WTC11 (cell line): ENCODE results near the gene DDX20.

Experiments
- ARID4B ChIP-seq: sonication (generic); formaldehyde crosslinking; IDR thresholded peaks from 2 replicates; pipeline ENCODE4 v1.8.0; 2023; ENCODE audit warnings: missing genetic modification reagents, mild to moderate bottlenecking, borderline replicate concordance
- ATF2 ChIP-seq: sonication (generic); formaldehyde crosslinking; IDR thresholded peaks from 2 replicates; pipeline ENCODE4 v1.8.1; 2022; ENCODE audit warnings: low read depth, missing genetic modification reagents, borderline replicate concordance
- CTCF ChIP-seq: fragments of 200-600 bp; IDR thresholded peaks from 2 replicates; pipeline ENCODE4 v1.8.0; 2022; ENCODE audit warnings: antibody characterized with exemption
- ELF4 ChIP-seq: sonication (generic); formaldehyde crosslinking; IDR thresholded peaks from 2 replicates; pipeline ENCODE4 v1.8.1; 2022; ENCODE audit warnings: low read depth, mild to moderate bottlenecking, moderate library complexity, missing genetic modification reagents
- NR2C2 ChIP-seq: sonication (generic); formaldehyde crosslinking; IDR thresholded peaks from 2 replicates; pipeline ENCODE4 v1.8.0; 2022; ENCODE audit warnings: mild to moderate bottlenecking, missing genetic modification reagents
- OVOL2 ChIP-seq: fragments of 250-450 bp; sonication (Bioruptor Pico); IDR thresholded peaks from 2 replicates; pipeline ENCODE4 v1.9.0; 2021; ENCODE audit warnings: mild to moderate bottlenecking, borderline replicate concordance
- PRDM15 ChIP-seq: sonication (generic); formaldehyde crosslinking; IDR thresholded peaks from 2 replicates; pipeline ENCODE4 v1.8.0; 2022; ENCODE audit warnings: missing genetic modification reagents
- RORB ChIP-seq: fragments of 250-450 bp; sonication (Bioruptor Pico); IDR thresholded peaks from 2 replicates; pipeline ENCODE4 v1.9.0; 2021; ENCODE audit warnings: mild to moderate bottlenecking
- SP1 ChIP-seq: sonication (generic); formaldehyde crosslinking; conservative IDR thresholded peaks from 2 replicates; pipeline ENCODE4 v1.8.1; 2022; ENCODE audit warnings: missing genetic modification reagents
- ZNF232 ChIP-seq: sonication (generic); formaldehyde crosslinking; IDR thresholded peaks from 2 replicates; pipeline ENCODE4 v1.8.0; 2022; ENCODE audit warnings: mild to moderate bottlenecking, missing genetic modification reagents
- ZNF317 ChIP-seq: sonication (generic); formaldehyde crosslinking; IDR thresholded peaks from 2 replicates; pipeline ENCODE4 v1.8.1; 2023; ENCODE audit warnings: low read depth, mild to moderate bottlenecking, moderate library complexity, missing genetic modification reagents, borderline replicate concordance
- TF ChIP-seq, protein P1 (sequence below): sonication (generic); formaldehyde crosslinking; IDR thresholded peaks from 2 replicates; pipeline ENCODE4 v1.8.1; 2022; ENCODE audit warnings: mild to moderate bottlenecking, missing genetic modification reagents, moderate library complexity, borderline replicate concordance
- TF ChIP-seq, protein P2 (sequence below): sonication (generic); formaldehyde crosslinking; IDR thresholded peaks from 2 replicates; pipeline ENCODE4 v1.8.1; 2023; ENCODE audit warnings: mild to moderate bottlenecking, missing genetic modification reagents, moderate library complexity

- TF ChIP-seq CTCF (no peak), RORB (CRISPR knock-in tag) (no peak), ZNF232 (CRISPR knock-in tag) (no peak), ZNF317 (CRISPR knock-in tag) (no peak), OVOL2 (CRISPR knock-in tag) (no peak), ARID4B (no peak), PRDM15 (no peak), ELF4 (no peak), ATF2 (CRISPR knock-in tag) (no peak), NR2C2 (CRISPR knock-in tag) (no peak), SP1 (CRISPR knock-in tag) (no peak)
- TF ChIP-seq, protein P1, sequence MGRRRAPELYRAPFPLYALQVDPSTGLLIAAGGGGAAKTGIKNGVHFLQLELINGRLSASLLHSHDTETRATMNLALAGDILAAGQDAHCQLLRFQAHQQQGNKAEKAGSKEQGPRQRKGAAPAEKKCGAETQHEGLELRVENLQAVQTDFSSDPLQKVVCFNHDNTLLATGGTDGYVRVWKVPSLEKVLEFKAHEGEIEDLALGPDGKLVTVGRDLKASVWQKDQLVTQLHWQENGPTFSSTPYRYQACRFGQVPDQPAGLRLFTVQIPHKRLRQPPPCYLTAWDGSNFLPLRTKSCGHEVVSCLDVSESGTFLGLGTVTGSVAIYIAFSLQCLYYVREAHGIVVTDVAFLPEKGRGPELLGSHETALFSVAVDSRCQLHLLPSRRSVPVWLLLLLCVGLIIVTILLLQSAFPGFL (CRISPR knock-in tag): no peak
- TF ChIP-seq, protein P2, sequence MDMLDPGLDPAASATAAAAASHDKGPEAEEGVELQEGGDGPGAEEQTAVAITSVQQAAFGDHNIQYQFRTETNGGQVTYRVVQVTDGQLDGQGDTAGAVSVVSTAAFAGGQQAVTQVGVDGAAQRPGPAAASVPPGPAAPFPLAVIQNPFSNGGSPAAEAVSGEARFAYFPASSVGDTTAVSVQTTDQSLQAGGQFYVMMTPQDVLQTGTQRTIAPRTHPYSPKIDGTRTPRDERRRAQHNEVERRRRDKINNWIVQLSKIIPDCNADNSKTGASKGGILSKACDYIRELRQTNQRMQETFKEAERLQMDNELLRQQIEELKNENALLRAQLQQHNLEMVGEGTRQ (CRISPR knock-in tag): no peak
These were observed 6.6 kb downstream of the DDX20 start for GRCh38 chr1:111762332-111762731.
